ENCODE measurements around the gene OGFRL1. TPM values are rescaled to one million over a fixed set of nuclear protein-coding genes. Genes with fewer than 3 reads are reported as not detected.
"Not testable (repeated sequence)": the region's sequence is repeated elsewhere in the genome, so short reads cannot be mapped to it uniquely, and the experiment has no call there.

OGFRL1 gene
- total RNA-seq, 2 experiments from 2014 or later, result 9.1 TPM

DNA sequence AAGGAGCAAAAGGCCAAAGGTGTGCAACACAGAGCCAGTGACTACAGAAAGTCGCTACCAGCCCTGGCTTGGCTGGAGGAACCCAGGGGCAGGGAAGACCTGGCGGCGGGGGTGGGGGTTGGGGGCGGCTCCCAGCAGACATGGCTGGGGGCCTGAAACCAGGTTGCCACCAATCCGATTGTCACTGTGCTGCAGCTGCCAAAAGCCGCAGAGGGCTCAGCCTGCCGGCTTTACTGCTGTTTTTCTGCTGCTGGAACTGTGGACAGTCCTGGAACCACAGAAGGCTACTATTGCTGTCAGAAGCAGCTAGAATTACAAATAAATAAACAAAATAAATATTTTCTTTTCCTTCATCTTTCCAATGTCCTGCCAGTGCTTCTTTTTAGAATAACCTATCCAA, 25.7 kb upstream of the OGFRL1 start:
- POLR2A ChIA-PET, result no interaction called here
- H3K4me3 Mint-ChIP-seq, result no peak overlapping the region
- intact Hi-C loops (cut with DNase I, micrococcal nuclease), result no loop called here
- TF ChIP-seq, protein P1, sequence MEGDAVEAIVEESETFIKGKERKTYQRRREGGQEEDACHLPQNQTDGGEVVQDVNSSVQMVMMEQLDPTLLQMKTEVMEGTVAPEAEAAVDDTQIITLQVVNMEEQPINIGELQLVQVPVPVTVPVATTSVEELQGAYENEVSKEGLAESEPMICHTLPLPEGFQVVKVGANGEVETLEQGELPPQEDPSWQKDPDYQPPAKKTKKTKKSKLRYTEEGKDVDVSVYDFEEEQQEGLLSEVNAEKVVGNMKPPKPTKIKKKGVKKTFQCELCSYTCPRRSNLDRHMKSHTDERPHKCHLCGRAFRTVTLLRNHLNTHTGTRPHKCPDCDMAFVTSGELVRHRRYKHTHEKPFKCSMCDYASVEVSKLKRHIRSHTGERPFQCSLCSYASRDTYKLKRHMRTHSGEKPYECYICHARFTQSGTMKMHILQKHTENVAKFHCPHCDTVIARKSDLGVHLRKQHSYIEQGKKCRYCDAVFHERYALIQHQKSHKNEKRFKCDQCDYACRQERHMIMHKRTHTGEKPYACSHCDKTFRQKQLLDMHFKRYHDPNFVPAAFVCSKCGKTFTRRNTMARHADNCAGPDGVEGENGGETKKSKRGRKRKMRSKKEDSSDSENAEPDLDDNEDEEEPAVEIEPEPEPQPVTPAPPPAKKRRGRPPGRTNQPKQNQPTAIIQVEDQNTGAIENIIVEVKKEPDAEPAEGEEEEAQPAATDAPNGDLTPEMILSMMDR (IDR thresholded peaks at IDR 0.05), result no peak
- H3K36me3 Mint-ChIP-seq (ENCODE audit: low read depth), result no peaks in the 10 kb centered on the region
- ATAC-seq (ENCODE audit: poor library complexity), result no peak
- CTCF ChIA-PET, result no interaction called here
- DNase-seq, result no peak
- H3K4me1 Mint-ChIP-seq (ENCODE audit: low read depth), result no peaks in the 10 kb centered on the region
- H3K9me3 Mint-ChIP-seq, result no peaks in the 10 kb centered on the region
- Histone ChIP-seq H3K27ac (ENCODE audit: low read depth in 1 of 2, low read length in 2 of 2) (no peak overlapping the region), H3K4me3 (ENCODE audit: low read length) (no peak overlapping the region), H3K36me3 (ENCODE audit: insufficient read depth, low read length) (no peaks in the 10 kb centered on the region), H3K4me1 (ENCODE audit: insufficient read depth, low read length) (no peaks in the 10 kb centered on the region), H3K9me3 (ENCODE audit: control insufficient read depth in 1 of 2, insufficient read depth in 1 of 2, low read length in 2 of 2) (no peaks in the 10 kb centered on the region), H3K27me3 (ENCODE audit: control insufficient read depth in 1 of 2, insufficient read depth in 2 of 2, low read length in 2 of 2) (no peaks in the 10 kb centered on the region)
- no peak overlapping the region for H3K27ac Mint-ChIP-seq
- peaks cover 9% of the 10 kb centered on the region for H3K27me3 Mint-ChIP-seq

DNA sequence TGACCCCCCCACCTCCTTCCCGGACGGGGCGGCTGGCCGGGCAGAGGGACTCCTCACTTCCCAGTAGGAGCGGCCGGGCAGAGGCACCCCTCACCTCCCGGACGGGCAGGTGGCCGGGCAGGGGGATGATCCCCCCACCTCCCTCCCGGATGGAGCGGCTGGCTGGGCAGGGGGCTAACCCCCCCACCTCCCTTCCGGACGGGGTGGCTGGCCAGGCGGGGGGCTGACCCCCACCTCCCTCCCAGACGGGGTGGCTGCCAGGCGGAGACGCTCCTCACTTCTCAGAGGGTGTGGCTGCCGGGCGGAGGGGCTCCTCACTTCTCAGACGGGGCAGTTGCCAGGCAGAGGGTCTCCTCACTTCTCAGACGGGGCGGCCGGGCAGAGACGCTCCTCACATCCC, 22.2 kb upstream of the OGFRL1 start:
- H3K4me1 ChIP-seq (ENCODE audit: insufficient read depth, low read length); CTCF ChIA-PET; H3K4me1 Mint-ChIP-seq (ENCODE audit: low read depth); H3K27me3 ChIP-seq (ENCODE audit: control insufficient read depth in 1 of 2, insufficient read depth in 2 of 2, low read length in 2 of 2); H3K4me3 Mint-ChIP-seq; H3K27ac ChIP-seq (ENCODE audit: low read depth in 1 of 2, low read length in 2 of 2); H3K27ac Mint-ChIP-seq; H3K36me3 Mint-ChIP-seq (ENCODE audit: low read depth); DNase-seq; H3K36me3 ChIP-seq (ENCODE audit: insufficient read depth, low read length); ATAC-seq (ENCODE audit: poor library complexity); POLR2A ChIA-PET; H3K9me3 ChIP-seq (ENCODE audit: control insufficient read depth in 1 of 2, insufficient read depth in 1 of 2, low read length in 2 of 2); H3K4me3 ChIP-seq (ENCODE audit: low read length); H3K9me3 Mint-ChIP-seq; intact Hi-C loops (cut with DNase I, micrococcal nuclease): not testable (repeated sequence)
- peaks cover 12% of the 10 kb centered on the region for H3K27me3 Mint-ChIP-seq

DNA sequence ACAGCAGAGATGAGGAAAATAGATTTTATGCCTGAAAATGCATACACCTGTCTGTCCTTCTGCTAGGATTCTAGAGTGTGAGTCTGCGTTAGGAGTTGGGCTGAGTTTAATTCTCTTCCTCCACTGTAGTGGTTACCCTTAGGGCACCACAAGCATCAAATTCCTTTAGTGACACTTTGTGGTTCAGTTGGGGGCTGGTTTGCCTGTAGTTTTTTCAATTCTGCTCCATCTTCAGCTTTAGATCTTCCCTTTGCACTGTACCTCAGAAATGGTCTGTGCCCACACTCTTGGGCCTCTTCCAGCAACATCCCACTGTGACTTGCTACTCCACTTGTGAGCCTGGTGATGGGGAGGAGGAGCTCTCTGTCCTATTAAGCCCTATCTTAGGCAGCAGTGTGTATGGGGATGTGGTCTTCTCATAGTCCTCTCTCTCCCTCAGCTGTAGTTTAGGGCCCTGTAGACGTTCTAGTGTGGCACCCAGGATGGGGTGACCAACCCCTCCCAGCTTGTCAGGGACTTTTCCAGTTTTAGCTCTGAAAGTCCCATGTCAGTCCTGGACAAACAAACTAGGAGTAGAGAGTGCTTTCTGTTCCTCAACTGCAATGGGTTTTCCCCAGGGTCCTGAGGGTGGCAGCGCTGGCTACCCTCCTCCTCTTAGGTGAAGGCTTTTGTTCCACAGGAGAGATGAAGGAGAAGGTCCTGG, 19.7 kb upstream of the OGFRL1 start:
- no peak overlapping the region for H3K27ac ChIP-seq (ENCODE audit: low read depth in 1 of 2, low read length in 2 of 2)
- intact Hi-C loops (cut with DNase I, micrococcal nuclease), result no loop called here
- H3K36me3 Mint-ChIP-seq (ENCODE audit: low read depth), result no peaks in the 10 kb centered on the region
- ATAC-seq (ENCODE audit: poor library complexity) (no peak), DNase-seq (no peak)
- H3K36me3 ChIP-seq (ENCODE audit: insufficient read depth, low read length), result no peaks in the 10 kb centered on the region
- peaks cover 5% of the 10 kb centered on the region for H3K9me3 Mint-ChIP-seq
- H3K4me1 Mint-ChIP-seq (ENCODE audit: low read depth), result no peaks in the 10 kb centered on the region
- peaks cover 0 to 6% of the 10 kb centered on the region in 2 experiments for H3K9me3 ChIP-seq (ENCODE audit: control insufficient read depth in 1 of 2, insufficient read depth in 1 of 2, low read length in 2 of 2)
- no peak overlapping the region for H3K4me3 Mint-ChIP-seq
- H3K4me1 ChIP-seq (ENCODE audit: insufficient read depth, low read length), result no peaks in the 10 kb centered on the region
- H3K27ac Mint-ChIP-seq, result no peak overlapping the region
- H3K4me3 ChIP-seq (ENCODE audit: low read length), result no peak overlapping the region
- CTCF ChIA-PET, result no interaction called here
- peaks cover 12% of the 10 kb centered on the region for H3K27me3 Mint-ChIP-seq
- POLR2A ChIA-PET, result no interaction called here
- H3K27me3 ChIP-seq (ENCODE audit: control insufficient read depth in 1 of 2, insufficient read depth in 2 of 2, low read length in 2 of 2), result no peaks in the 10 kb centered on the region
- TF ChIP-seq, protein P1 (IDR thresholded peaks at IDR 0.05), result no peak

All from CD4-positive, alpha-beta T cell (primary cell).